NCI-H1048 (cell line): ENCODE measurements around the gene TACC2.

Experiments used
- DNase-seq: peaks from one replicate; lab custom pipeline; 2025; lab: John Stamatoyannopoulos, UW

Gene TACC2

DNA sequence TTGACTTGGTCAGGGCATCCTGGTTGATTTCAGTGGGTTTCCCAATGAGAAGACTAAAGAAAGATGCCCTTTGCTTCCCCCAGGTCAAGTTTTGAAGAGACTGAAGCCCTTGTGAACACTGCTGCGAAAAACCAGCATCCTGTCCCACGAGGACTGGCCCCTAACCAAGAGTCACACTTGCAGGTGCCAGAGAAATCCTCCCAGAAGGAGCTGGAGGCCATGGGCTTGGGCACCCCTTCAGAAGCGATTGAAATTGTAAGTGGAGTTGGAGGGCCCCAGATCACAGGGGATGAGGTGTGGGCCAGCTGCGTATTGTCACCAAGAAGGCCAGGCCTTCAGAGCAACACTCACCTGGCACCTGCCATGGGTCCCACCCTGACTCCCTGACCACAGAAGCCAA, 238.8 kb downstream of the TACC2 start:
- DNase-seq, result no peak

GRCh38 chr10:122229666-122230065, 240.7 kb downstream of the TACC2 start:
- no peak for DNase-seq

DNA sequence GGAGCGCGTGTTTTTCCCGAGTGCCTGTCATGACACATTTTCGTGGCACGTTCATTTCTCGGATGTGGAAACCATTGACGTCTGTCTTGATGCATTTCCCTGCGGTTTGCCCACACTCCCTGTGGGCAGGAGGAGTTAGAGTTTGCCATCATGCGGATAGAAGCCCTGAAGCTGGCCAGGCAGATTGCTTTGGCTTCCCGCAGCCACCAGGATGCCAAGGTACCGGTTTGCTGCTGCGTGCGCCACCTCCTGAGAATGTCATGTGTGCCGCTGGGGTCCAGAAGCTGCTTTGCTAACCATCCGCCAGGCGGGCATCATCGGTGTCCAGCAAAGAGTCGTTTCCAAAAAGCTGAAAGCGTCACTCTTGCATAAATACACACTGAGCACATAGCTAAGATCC, 241.3 kb downstream of the TACC2 start:
- DNase-seq, result no peak

DNA sequence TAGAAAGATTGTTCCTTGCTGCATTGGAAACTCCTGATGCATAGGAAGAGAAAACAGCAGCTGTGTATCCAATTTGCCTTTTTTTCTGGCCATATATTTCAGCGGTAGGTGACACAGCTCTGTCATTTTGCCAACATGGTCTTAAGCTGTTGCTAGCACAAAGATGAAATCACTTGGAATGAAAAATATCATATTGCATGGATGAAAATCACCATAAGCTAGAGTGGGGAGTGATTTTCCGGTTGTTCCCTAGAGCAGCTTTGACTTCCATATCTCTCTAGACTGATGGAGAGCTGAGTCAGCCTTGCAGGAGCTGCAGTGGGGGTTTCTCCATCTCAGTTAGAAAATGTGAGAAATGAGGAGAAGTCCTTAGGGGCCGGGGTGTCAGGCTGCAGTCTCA, 243.8 kb downstream of the TACC2 start:
- DNase-seq, result no peak

GRCh38 chr10:122233857-122234348, 244.9 kb downstream of the TACC2 start:
- no peak for DNase-seq

- no peak for DNase-seq
Observed at GRCh38 chr10:122234416-122234815, 245.5 kb downstream of the TACC2 start.

DNA sequence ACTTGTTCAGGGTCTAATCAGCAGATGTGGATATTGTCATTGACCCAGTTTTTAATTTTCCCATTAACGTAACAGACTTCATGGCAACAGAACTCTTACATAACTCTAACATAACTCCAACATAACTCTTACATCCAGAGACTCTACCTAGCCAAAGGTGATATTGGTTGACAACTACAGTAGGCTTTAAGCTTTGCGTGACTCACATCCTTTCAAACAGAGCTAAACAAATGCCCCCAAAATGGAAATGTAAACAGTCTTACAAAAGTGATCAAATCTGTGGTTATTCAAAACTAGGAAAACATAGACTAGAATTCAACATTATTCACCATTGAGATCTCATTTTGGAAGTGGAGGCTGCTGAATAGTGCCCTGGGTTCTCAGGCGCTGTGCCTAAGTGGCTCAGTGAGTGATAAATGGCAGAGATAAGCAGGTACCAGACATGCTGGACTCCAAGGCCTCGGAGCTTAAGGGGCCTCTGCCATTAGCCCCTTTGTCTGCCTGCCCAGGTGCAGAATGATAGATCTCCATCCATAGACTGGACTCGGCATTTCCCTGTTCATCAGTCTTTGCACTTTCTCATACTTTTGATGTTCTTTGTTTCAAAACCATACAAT, 247.8 kb downstream of the TACC2 start:
- no peak for DNase-seq

DNA sequence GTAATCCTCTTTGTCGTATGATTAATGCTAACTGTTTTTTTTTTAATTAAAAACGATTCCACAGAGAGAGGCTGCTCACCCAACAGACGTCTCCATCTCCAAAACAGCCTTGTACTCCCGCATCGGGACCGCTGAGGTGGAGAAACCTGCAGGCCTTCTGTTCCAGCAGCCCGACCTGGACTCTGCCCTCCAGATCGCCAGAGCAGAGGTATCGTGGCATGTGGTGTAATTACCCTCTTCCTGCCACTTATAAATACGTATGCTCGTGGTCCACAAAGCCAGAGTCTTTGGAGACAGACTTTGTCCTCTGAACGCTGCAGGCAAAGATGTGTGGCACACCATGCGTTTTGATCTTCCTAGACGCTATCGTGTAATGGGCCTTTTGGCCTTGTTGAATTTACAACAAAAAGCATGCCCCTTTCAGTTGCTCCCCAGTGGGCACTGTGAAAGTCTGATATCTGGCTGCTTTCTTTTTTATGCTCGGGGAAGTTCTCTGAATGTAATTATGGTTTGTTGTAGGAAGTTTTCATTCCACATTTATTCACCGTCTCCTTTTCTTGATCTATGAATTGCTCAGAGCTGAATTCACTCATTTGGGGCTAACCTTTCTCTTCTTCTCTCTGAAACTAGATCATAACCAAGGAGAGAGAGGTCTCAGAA, 248.5 kb downstream of the TACC2 start:
- no peak for DNase-seq

- DNase-seq, result no peak
Observed at GRCh38 chr10:122239578-122240257, 250.8 kb downstream of the TACC2 start.

GRCh38 chr10:122240401-122240800, 251.4 kb downstream of the TACC2 start:
- no peak for DNase-seq

- no peak for DNase-seq
Observed at GRCh38 chr10:122241836-122242235, 252.9 kb downstream of the TACC2 start.

DNA sequence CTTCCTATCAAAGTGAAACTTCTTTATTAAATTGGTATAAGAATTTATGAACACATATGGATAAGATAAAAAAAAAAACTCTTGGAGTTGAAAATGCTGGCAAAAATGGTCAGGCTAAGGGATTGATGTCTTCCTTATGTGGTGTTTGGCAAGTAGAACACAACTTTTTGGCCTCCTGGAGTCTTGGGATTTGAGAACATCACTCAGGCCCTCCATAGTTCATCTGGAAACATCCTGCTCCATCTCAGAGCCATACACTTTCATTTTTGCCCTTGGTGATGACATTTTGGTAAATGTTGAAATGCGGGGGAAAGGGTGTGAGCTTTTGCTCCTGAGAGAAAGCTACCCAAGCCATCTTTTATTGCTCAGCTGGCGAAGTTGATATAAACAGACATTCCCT, 254.6 kb downstream of the TACC2 start:
- DNase-seq, result no peak

DNA sequence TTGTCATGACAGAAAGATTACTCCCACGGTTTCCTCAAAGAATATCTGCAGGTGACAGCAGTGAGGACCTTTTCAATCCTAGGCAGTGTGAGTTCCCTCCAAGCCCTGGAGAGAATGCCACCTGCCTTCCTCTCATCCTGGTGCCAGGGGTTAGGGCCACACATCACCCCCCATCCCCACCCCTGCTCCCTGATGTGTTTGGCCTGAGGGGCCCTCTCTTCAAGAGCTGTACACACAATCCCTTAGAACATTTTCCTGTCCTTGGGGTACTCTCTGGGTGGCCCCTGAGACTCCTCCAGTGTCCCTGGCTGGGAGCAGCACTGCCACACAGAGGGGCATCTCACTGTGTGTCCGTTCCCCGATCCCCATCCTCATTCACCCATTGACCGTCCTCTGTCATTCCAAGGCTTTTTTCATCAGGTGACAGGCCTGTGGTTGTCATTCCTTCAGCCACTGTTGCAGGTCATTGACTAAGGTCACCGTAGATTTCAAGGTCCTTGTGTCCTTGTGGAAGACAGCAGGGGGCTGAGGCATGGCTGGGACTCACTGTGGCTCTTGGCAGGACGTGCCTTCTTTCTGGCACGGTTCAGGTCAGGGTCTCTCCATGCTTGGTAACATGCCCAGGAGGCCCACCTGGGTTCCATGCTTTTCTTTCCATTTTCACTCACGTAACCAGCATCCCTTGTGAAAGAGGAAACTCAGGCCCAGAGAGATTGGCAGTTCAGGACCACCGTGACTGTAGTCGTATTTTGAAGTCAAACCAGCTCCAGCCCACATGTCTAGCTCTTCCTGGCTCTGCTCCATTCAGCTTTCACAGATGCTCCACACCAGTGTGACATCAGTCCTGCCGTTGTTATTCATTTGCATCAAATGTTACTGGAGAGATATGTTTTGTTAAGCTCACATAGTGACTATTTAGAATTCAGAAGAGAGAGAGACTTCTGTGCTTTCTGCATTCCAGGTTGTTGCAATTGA, 255.3 kb downstream of the TACC2 start:
- no peak for DNase-seq

DNA sequence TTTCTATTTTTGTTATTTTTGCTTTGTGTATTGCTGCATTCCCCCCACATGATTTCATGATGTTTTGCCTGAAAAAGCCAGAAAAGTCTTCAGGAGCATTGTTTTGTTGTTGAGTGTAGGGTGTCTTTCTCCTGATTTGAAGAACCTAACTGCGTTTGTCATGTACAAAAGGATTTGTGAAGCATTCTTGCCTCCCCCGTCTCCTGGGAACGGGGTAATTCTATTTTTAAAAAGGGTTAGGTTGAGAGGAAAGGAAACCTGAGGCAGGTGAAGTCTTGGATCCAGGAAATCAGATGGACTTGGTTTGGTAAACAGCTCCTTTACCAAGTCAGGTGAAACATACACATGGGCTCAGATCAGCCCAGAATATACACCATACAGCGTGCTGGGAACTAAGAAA, 256.2 kb downstream of the TACC2 start:
- DNase-seq, result no peak

DNA sequence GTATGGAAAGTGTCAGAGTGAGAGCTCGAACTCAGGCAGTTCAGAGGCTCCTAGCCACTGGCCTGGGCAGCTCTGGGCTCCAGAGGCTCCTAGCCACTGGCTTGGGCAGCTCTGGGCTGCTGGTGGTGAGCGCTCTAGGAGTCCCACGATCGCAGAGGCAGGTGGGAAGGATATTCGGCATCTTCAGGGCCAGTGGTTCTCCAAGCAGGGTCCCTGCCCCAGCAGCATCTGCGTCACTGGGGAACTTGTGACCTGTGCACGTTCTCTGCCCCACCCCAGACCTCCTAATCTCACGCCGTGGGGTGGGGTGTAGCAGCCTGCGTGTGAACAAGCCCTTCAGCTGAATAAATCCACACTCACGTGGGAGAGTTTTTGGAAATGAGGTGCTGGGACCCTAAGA, 256.9 kb downstream of the TACC2 start:
- DNase-seq, result no peak

GRCh38 chr10:122246830-122247520, 258.0 kb downstream of the TACC2 start:
- no peak for DNase-seq

DNA sequence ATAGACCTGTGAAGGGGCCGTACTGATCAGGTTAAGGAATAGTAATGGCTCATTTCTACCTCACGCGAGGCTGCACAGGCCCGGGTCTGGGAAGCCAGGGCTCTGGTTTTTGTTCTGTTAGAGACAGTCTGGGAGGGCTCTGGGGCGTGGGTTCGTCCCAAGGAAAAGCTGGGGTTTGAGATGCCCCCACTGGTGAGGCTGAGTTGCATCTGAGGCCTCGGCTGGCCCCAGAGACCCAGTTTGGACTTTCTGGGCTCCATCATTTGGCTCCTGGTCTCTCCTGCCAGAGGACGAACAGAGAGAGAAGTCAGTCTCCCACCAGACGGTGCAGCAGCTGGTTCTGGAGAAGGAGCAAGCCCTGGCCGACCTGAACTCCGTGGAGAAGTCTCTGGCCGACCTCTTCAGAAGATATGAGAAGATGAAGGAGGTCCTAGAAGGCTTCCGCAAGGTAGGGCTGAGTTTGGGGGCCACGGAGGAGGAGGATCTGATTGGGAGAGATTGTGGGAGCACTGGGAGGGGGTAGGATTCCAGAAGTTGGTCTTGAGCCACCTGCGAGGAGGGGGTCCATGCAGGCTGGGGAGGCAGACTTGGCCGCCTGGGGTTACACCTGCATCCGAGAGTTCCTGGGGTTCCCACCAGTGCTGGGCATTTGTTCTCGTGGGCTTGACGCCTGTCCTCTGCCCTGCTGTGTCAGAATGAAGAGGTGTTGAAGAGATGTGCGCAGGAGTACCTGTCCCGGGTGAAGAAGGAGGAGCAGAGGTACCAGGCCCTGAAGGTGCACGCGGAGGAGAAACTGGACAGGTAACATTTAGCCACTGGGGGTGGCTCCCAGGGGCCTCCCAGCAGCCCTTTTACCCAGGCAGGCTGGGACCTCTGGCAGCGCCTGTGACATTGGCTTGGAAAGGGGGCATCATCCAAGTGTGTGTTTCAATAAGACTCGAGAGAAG, 259.7 kb downstream of the TACC2 start:
- no peak for DNase-seq

DNA sequence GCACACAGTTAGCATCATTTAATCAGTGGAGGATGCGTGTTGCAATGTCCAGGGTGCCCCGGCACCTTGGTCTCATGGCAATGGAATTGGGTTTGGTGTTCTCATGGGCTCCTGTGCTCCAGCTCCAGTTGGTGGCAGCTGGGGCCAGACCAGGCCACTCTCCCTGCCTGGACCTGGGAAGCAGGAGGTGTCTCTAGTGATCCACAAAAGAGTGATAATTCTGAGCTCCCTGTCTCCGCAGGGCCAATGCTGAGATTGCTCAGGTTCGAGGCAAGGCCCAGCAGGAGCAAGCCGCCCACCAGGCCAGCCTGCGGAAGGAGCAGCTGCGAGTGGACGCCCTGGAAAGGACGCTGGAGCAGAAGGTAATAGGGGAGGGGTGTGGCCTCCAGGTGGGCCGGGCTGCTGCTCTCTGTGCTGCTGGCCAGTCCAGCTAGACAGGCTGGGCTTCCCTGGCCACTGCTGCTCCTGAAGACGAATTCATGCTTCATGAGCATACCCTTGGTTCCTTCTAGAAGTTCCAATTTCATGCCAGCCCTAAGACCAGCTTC, 260.4 kb downstream of the TACC2 start:
- no peak for DNase-seq

GRCh38 chr10:122249991-122250750, 261.2 kb downstream of the TACC2 start:
- DNase-seq, result no peak
